Activated T-cell treated with anti-CD3 and anti-CD28 coated beads, Interleukin-2, amount 50 U/mL, for 4 hours (primary cell): ENCODE data around the gene MTR. TPM values are rescaled to one million over a fixed set of nuclear protein-coding genes. Genes with fewer than 3 reads are reported as not detected.

Experiments used
- ATAC-seq, 2 donors: fragments of 200-7000 bp; cut with Tn5 transposase; one replicate each; pipeline ENCODE4 v1.10.0; 2021
- DNase-seq: peaks from one replicate; pipeline ENCODE4 v3.0.0-alpha.2; 2020
- H3K27me3 Mint-ChIP-seq: one replicate; pipeline ENCODE4 v1.8.0; 2021; ENCODE audit warnings: low read depth, mixed read lengths
- H3K36me3 Mint-ChIP-seq: one replicate; pipeline ENCODE4 v1.8.0; 2022; ENCODE audit warnings: mixed read lengths; ENCODE audit not compliant: insufficient read depth
- H3K4me1 Mint-ChIP-seq: one replicate; pipeline ENCODE4 v1.8.0; 2021; ENCODE audit warnings: low read depth, mixed read lengths
- H3K4me3 Mint-ChIP-seq: one replicate; pipeline ENCODE4 v1.8.0; 2021; ENCODE audit warnings: mild to moderate bottlenecking, moderate library complexity, mixed read lengths
- H3K9me3 Mint-ChIP-seq: one replicate; pipeline ENCODE4 v1.8.0; 2021; ENCODE audit warnings: mixed read lengths
- total RNA-seq, 3 donors: library from RNA; stranded (reverse); gene quantifications; one replicate each; pipeline ENCODE4 v1.2.1, GENCODE V29; 2021

The MTR gene
- total RNA-seq, 3 donors from 2014 or later: 34.2 to 40.1 (median 39.0) TPM

DNA sequence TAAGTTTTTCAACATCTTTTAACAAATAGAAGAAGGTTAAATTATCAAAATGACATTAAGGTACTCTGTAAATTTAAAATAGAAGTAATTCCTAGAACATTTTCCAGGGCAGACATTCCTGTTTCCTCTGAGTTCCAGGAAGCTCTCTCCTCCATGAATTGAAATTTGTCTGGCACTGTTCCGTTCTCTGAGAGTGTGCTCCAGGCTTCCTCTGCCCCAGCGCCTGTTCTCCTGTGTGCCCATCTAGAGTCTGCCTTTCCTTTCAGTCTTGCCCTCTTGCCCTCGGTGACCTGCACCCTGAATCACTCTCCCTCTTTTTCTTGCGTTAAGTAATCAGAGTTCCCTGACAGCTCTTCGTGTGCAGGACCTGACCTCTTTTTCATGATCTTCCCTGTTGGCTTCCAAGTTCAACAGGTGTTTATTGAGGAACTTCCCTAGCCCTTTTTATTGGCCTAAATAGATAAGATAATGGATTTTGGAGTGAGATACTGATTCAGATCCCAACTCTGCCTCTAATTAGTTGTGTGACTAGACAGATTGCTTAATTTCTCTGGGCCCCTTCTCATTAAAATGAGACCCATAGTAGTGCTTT lies 77.1 kb downstream of the MTR start:
- H3K4me3 Mint-ChIP-seq: no peak overlapping the region
- no peaks in the 10 kb centered on the region for H3K27me3 Mint-ChIP-seq
- H3K36me3 Mint-ChIP-seq: peaks cover 47% of the 10 kb centered on the region
- DNase-seq: no peak
- ATAC-seq: no peak
- H3K4me1 Mint-ChIP-seq: no peaks in the 10 kb centered on the region
- no peaks in the 10 kb centered on the region for H3K9me3 Mint-ChIP-seq

DNA sequence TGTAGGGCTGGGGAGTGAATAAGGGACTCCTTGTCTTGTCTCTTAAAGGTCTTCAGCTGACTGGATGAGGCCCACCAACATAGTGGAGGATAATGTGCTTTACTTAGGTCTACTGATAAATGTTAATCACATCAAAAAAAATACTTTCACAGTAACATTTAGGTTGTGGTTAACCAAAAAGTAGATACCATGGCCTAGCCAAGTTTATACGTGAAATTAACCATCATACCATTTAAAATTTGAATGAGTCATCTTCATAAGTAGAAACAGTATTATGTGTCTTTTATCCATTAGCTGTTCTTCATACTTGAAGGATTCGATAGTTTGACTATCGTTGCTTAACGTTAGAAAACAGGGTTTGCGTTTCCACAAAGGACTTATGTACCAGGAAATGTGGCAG lies 80.9 kb downstream of the MTR start:
- Mint-ChIP-seq H3K9me3 (no peaks in the 10 kb centered on the region), H3K36me3 (peaks cover 43% of the 10 kb centered on the region), H3K4me1 (no peaks in the 10 kb centered on the region), H3K4me3 (no peak overlapping the region), H3K27me3 (no peaks in the 10 kb centered on the region)
- no peak for DNase-seq
- ATAC-seq: no peak

DNA sequence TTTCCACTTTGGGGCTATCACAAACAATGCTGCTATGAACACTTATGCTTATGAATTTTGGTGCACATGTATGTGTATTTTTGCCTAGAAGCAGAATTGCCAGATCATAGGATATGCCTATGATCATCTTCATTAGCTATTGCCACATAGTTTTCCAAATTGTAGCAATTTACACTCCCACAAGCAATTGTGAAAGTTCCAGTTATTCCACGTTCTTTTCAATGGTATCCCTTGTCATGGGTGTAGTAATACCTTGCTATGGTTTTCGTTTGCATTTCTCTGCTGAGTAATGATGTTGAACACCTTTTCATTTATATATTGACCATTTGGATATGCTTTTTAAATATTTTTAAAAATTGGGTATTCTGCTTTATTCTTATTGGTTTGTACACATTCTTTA lies 82.6 kb downstream of the MTR start:
- no peak for DNase-seq
- Mint-ChIP-seq H3K4me3 (no peak overlapping the region), H3K4me1 (no peaks in the 10 kb centered on the region), H3K36me3 (peaks cover 37% of the 10 kb centered on the region), H3K9me3 (no peaks in the 10 kb centered on the region), H3K27me3 (no peaks in the 10 kb centered on the region)
- ATAC-seq: no peak

DNA sequence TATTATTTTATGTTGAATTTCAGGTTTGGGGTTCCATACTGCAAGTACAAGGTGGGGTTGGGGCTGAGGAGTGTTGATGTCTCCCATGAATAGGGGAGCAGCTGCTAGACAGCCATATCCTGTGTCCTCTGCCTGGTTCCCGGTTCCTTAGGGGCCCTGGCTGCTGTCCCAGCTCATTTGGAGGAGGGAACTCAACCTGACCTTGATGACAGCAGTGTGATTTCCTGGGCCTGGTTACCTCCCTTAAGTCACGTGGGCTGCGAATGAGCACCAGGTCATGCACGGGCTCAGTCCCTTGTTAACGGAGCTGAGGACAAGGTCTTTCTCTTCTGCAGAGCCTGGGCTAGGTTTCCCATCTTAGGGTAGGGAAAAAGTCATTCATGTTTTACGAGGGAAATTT lies 85.1 kb downstream of the MTR start:
- ATAC-seq: no peak
- H3K27me3 Mint-ChIP-seq: no peaks in the 10 kb centered on the region
- no peak overlapping the region for H3K4me3 Mint-ChIP-seq
- no peaks in the 10 kb centered on the region for H3K4me1 Mint-ChIP-seq
- no peaks in the 10 kb centered on the region for H3K9me3 Mint-ChIP-seq
- DNase-seq: no peak
- H3K36me3 Mint-ChIP-seq: peaks cover 40% of the 10 kb centered on the region

DNA sequence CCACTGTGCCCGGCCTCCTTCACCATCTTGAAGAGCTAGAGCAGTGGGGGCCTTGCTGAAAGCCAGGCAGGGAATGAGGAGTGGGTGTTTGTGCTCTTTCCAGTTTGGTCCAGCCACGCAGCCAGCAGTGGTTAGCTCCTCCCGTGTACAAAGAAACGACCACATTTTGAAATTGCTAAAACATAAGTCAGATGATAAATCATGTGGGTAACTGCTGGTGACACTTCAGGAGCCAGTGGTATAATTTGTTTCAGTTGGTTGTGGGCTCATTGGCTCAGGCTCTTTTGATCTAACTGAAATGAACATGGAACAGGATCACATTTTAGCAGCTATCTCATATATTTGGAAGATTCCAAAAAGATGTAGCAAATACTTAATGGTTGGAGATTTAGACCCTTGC lies 87.6 kb downstream of the MTR start:
- DNase-seq: no peak
- Mint-ChIP-seq H3K27me3 (no peaks in the 10 kb centered on the region), H3K4me1 (no peaks in the 10 kb centered on the region), H3K36me3 (peaks cover 52% of the 10 kb centered on the region), H3K4me3 (no peak overlapping the region), H3K9me3 (no peaks in the 10 kb centered on the region)
- no peak for ATAC-seq

DNA sequence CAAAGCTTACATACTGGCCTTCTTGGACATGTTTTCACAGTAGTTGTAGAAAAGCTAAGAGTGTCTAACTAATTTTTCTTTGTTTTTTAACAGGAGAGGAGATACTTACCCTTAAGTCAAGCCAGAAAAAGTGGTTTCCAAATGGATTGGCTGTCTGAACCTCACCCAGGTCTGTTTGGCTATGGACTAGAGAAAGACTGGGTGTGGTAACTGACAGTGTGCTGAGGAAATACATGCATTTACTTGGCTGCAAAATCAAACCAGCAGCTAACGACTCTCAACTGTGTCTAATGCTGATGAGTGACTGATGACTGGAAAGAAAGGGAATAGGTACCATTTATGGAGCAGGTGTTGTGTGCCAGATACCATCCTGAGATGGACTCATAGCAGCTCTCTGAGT lies 91.1 kb downstream of the MTR start:
- Mint-ChIP-seq H3K9me3 (no peaks in the 10 kb centered on the region), H3K27me3 (no peaks in the 10 kb centered on the region), H3K36me3 (peaks cover 60% of the 10 kb centered on the region), H3K4me3 (no peak overlapping the region), H3K4me1 (no peaks in the 10 kb centered on the region)
- no peak for ATAC-seq
- DNase-seq: no peak

DNA sequence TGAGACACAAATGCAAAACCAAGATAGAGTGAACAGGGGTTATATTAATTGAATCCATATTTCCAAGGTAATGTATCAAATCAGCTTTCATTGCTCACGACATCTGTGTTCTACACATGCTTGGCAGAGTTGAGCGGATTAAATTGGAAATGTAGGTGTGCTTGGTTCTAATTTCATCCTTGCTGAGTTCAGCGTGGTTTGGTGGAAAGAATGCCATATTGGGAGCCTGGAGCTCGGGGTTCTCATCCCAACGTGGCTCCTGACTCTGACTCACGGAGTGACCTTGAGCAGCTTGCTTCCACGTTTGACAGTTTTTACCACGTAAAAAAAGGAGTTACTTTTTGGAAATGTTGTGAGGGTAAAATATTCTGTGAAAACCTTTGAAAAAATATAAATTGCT lies 92.0 kb downstream of the MTR start:
- no peak for ATAC-seq
- no peak overlapping the region for H3K4me3 Mint-ChIP-seq
- H3K27me3 Mint-ChIP-seq: no peaks in the 10 kb centered on the region
- peaks cover 67% of the 10 kb centered on the region for H3K36me3 Mint-ChIP-seq
- DNase-seq: no peak
- no peaks in the 10 kb centered on the region for H3K4me1 Mint-ChIP-seq
- no peaks in the 10 kb centered on the region for H3K9me3 Mint-ChIP-seq

DNA sequence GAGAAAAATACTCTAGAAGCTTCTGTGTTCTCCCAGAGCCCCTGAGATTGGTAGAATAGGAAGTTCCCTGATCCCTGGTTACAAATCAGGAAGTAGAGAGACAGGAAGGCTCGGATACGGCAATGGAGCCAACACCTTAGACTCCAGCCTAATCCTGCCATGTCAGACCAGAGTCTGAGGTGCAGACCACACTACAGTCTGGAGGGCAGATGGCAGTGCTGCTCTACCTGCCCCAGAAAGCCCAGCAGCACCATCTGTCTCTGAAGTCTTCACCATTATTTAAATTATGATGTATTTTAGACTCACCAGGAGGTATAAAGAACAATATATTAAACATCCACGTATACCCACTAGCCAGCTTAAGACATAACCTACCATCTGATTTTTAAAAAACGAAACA lies 93.0 kb downstream of the MTR start:
- ATAC-seq: no peak
- Mint-ChIP-seq H3K27me3 (no peaks in the 10 kb centered on the region), H3K36me3 (peaks cover 76% of the 10 kb centered on the region), H3K9me3 (no peaks in the 10 kb centered on the region), H3K4me3 (no peak overlapping the region), H3K4me1 (no peaks in the 10 kb centered on the region)
- no peak for DNase-seq

DNA sequence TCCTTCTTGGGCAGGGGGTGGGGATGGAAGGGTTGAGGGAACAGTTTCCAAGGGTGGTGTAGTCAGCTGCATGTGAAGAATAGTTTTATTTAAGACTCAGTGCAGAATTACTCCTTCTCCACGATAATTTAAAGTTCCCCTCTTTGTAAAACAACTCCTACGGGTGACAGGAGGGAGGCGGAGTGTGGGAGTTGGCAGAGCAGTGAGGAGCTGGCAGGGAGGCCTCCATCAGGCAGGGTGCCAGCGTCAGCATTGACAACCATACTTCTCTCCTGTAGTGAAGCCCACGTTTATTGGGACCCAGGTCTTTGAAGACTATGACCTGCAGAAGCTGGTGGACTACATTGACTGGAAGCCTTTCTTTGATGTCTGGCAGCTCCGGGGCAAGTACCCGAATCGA lies 93.8 kb downstream of the MTR start:
- H3K27me3 Mint-ChIP-seq: no peaks in the 10 kb centered on the region
- DNase-seq (no peak), ATAC-seq (no peak)
- no peaks in the 10 kb centered on the region for H3K4me1 Mint-ChIP-seq
- no peak overlapping the region for H3K4me3 Mint-ChIP-seq
- H3K9me3 Mint-ChIP-seq: no peaks in the 10 kb centered on the region
- peaks cover 75% of the 10 kb centered on the region for H3K36me3 Mint-ChIP-seq

DNA sequence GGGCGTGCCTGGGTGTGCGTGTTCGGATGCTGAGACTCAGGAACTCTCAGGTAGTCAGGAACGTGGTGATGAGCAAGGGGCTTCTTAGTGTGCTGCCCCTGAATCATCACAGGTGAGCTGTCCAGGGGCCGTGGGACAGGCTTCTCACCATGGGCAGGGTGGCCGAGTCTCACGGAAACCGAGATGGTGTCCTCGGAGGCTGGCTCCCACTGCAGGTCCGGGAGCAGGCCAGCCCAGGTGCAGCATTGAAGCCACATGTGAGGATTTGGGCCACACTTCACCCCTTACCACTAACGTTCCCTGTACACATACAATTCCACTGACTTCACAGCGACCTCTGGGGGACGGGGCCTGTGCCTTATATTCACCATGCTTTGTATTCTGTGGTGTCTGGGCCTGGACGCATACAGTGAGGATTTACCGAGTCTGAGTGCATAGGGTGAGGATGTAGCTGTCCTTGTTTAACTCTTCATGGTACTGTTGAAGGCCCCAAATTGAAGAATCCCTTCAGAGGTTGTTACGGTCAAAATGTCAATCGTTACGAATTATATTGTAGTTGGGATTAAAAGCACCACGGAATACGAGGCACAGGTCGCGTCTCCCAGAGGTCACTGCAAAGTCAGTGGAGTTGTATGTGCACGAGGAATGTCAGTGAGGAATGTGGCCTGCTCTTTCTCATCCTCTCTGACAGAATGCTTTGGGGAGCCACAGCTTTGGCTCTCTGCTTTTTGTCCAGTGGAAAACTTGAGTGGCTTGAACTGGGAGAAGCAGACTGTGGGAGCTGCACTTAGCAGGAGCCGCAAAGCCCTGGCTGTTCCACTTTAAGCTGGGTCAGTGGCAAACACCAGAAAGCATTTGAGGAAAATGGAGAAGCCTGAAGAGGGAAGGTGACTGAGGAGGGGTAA lies 95.3 kb downstream of the MTR start:
- H3K36me3 Mint-ChIP-seq: peaks cover 78% of the 10 kb centered on the region

DNA sequence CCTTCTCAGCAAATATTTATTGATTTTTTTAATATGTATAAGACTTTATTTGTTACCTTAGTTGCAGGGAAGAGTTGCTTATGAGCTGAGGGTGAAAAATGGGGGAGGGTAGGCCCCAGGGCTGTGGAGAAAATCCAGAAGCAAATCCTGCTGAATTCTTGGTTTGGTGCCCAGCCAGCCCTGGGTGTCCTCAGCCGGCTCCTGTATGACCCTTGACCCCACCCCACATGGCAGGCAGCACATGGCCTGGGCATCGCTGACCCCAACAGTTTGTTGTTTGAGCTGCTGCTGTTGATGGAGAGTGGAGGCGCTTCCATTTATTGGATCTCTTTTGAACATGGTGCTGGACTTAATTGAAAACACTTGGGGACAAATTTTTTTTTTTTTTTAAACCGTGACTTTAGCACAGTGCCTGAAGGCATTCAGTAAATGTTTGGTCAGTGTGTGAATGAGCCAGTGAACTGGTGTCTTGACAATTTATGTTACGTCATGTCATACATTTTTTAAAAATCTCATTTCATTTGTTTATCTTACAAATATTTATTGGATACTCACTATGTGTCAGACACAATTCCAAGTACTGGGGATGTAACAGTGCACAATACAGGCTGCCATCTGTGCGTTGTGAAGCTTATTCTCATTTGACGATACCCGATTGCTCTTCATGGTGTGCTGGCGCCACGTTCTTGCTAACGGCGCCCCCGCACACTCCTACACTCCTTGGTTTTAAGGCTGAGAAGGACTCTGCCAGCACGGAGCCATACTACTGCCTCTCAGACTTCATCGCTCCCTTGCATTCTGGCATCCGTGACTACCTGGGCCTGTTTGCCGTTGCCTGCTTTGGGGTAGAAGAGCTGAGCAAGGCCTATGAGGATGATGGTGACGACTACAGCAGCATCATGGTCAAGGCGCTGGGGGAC lies 98.8 kb downstream of the MTR start:
- ATAC-seq (no peak), DNase-seq (no peak)
- Mint-ChIP-seq H3K4me3 (no peak overlapping the region), H3K9me3 (no peaks in the 10 kb centered on the region), H3K36me3 (peaks cover 79% of the 10 kb centered on the region), H3K4me1 (no peaks in the 10 kb centered on the region), H3K27me3 (no peaks in the 10 kb centered on the region)

More for the DNA sequence above, 95.3 kb downstream of the MTR start:
- no peak overlapping the region for H3K4me3 Mint-ChIP-seq
- no peaks in the 10 kb centered on the region for H3K4me1 Mint-ChIP-seq
- no peaks in the 10 kb centered on the region for H3K9me3 Mint-ChIP-seq
- ATAC-seq (no peak), DNase-seq (no peak)
- no peaks in the 10 kb centered on the region for H3K27me3 Mint-ChIP-seq

DNA sequence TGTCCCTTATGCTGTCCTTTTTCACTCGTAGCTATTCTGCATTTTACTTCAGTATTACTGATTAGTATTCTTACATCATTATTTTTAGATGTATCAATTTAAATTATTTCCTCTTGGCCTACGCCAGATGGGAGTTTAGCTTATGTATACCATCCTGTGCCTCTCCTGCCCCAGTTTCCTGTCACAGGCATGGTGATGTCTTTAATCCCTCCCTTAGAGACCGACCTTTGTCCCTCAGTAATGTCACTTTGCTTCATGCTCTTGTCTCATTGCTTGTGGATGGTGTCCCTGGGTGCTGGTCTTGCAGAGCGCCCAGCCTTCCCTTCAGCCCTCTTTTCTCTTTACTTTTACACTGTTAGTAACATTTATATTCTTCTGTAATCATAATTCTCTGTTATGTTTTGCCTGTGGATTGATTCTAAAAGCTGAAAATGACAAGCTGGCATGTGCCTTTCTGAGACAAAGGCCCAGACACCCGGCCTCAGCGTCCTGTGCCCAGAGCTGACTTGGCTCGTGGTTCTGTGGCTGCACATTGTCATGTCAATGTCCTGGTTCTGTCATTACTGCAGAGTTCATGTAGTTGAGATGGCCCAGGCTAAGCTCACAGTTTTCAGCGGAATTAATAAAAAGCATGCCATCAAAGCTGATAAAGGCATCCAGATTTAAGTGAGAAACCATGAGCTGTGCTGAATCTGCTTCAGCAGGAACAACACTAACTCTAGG lies 100.7 kb downstream of the MTR start:
- DNase-seq: no peak
- Mint-ChIP-seq H3K9me3 (peaks cover 3% of the 10 kb centered on the region), H3K36me3 (peaks cover 81% of the 10 kb centered on the region), H3K27me3 (no peaks in the 10 kb centered on the region), H3K4me3 (no peak overlapping the region), H3K4me1 (no peaks in the 10 kb centered on the region)
- no peak for ATAC-seq

DNA sequence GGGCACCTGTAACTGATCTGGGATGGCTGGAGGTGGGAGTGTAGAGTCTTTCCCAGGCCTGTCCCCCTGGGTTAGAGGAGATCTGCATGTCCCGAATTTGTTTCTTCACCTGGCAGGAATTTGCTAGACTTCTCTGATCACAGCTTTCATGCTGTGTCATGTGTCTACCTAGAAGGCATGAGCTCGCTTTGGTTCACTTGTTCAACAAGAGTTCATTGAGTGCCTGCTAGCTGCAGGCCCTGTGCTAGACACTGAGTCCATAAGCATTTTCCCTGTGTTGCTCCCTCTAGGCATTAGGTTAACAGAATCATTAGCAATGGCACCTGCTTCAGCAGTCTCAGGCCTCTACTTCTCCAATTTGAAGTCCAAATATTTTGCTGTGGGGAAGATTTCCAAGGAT lies 101.6 kb downstream of the MTR start:
- ATAC-seq (no peak), DNase-seq (no peak)
- Mint-ChIP-seq H3K36me3 (peaks cover 78% of the 10 kb centered on the region), H3K27me3 (no peaks in the 10 kb centered on the region), H3K4me3 (no peak overlapping the region), H3K4me1 (no peaks in the 10 kb centered on the region), H3K9me3 (peaks cover 7% of the 10 kb centered on the region)
